ENCODE data around the gene KREMEN2.

- TF ChIP-seq, protein P1, sequence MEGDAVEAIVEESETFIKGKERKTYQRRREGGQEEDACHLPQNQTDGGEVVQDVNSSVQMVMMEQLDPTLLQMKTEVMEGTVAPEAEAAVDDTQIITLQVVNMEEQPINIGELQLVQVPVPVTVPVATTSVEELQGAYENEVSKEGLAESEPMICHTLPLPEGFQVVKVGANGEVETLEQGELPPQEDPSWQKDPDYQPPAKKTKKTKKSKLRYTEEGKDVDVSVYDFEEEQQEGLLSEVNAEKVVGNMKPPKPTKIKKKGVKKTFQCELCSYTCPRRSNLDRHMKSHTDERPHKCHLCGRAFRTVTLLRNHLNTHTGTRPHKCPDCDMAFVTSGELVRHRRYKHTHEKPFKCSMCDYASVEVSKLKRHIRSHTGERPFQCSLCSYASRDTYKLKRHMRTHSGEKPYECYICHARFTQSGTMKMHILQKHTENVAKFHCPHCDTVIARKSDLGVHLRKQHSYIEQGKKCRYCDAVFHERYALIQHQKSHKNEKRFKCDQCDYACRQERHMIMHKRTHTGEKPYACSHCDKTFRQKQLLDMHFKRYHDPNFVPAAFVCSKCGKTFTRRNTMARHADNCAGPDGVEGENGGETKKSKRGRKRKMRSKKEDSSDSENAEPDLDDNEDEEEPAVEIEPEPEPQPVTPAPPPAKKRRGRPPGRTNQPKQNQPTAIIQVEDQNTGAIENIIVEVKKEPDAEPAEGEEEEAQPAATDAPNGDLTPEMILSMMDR (IDR thresholded peaks at IDR 0.05), result no peak
- no peak for TF ChIP-seq POLR2A (IDR thresholded peaks at IDR 0.05)
These were observed 1.6 kb upstream of the KREMEN2 start for GRCh38 chr16:2962334-2963073.

Measured in Peyer's patch (tissue), 4 donors.